H1 (cell line): ENCODE results near the gene TMIGD3. TPM values are rescaled to one million over a fixed set of nuclear protein-coding genes. Genes with fewer than 3 reads are reported as not detected.

Source experiments
- CTCF ChIA-PET: fragments of 300-600 bp; sonication (Branson Sonifier 250); formaldehyde crosslinking; loops from one replicate; lab custom pipeline; 2021; ENCODE audit not compliant: partially characterized antibody; lab: Charles Lee
- POLR2A ChIA-PET: fragments of 300-600 bp; sonication (Branson Sonifier 250); formaldehyde crosslinking; loops from one replicate; lab custom pipeline; 2021; ENCODE audit warnings: inconsistent platforms; ENCODE audit not compliant: partially characterized antibody; lab: Charles Lee
- DNase-seq, 2 experiments: peaks; one replicate each; pipeline versions ENCODE4 v3.0.0 to v3.0.0-alpha.2; 2010 to 2022; ENCODE audit warnings: low spot score in 2 of 2, low read depth in 1 of 2, mixed read lengths in 1 of 2
- FAIRE-seq: peaks from 2 replicates; lab custom pipeline; 2011; peaks lifted over from hg19 to GRCh38; lab: Jason Lieb, UNC
- H2AFZ ChIP-seq: 2 replicates; pipeline ENCODE4 v1.8.1; 2012; ENCODE audit warnings: low read length, inconsistent platforms
- H2AK5ac ChIP-seq: 2 replicates; pipeline ENCODE4 v1.6.1; 2013; ENCODE audit warnings: low read depth, low read length
- H2BK120ac ChIP-seq: replicated peaks from 2 replicates; pipeline ENCODE3; 2013; ENCODE audit warnings: low read depth, low read length, inconsistent platforms
- H2BK12ac ChIP-seq: 2 replicates; pipeline ENCODE4 v1.6.1; 2013; ENCODE audit warnings: low read depth, low read length
- H2BK15ac ChIP-seq: 2 replicates; pipeline ENCODE4 v1.6.1; 2013; ENCODE audit warnings: low read length
- H2BK20ac ChIP-seq: 2 replicates; pipeline ENCODE4 v1.6.1; 2013; ENCODE audit warnings: low read length
- H2BK5ac ChIP-seq: 2 replicates; pipeline ENCODE4 v1.6.1; 2013; ENCODE audit warnings: low read depth, low read length
- H3K14ac ChIP-seq: 2 replicates; pipeline ENCODE4 v1.6.1; 2013; ENCODE audit warnings: inconsistent platforms; ENCODE audit not compliant: insufficient read length
- H3K18ac ChIP-seq: 2 replicates; pipeline ENCODE4 v1.6.1; 2013; ENCODE audit warnings: low read length; ENCODE audit errors: extremely low read depth
- H3K23ac ChIP-seq: 2 replicates; pipeline ENCODE4 v1.6.1; 2013; ENCODE audit warnings: inconsistent platforms; ENCODE audit not compliant: insufficient read length
- H3K23me2 ChIP-seq: 2 replicates; pipeline ENCODE4 v1.6.1; 2013; ENCODE audit warnings: low read depth, low read length
- H3K27ac ChIP-seq: 2 replicates; pipeline ENCODE4 v1.6.1; 2011; ENCODE audit warnings: low read depth, low read length, inconsistent platforms
- H3K27me3 ChIP-seq, 4 experiments: replicated peaks in 1 of 4; 1 replicate in 1 of 4; 2 replicates in 3 of 4; pipeline versions ENCODE4 v1.6.1 to v1.8.1; 2011 to 2013; ENCODE audit warnings: low read length in 3 of 4, mild to moderate bottlenecking in 3 of 4, inconsistent platforms in 2 of 4, mixed read lengths in 2 of 4, moderate library complexity in 1 of 4; ENCODE audit not compliant: control insufficient read depth in 3 of 4, insufficient read depth in 3 of 4; ENCODE audit errors: extremely low read depth in 1 of 4
- H3K36me3 ChIP-seq, 4 experiments: 2 replicates each; pipeline versions ENCODE4 v1.6.1 to v1.8.1; 2011 to 2013; ENCODE audit warnings: mild to moderate bottlenecking in 4 of 4, low read length in 3 of 4, moderate library complexity in 2 of 4, control low read depth in 1 of 4, inconsistent platforms in 1 of 4; ENCODE audit not compliant: insufficient read depth in 4 of 4, control insufficient read depth in 2 of 4
- H3K4ac ChIP-seq: replicated peaks from 2 replicates; pipeline ENCODE3; 2013; ENCODE audit warnings: low read length, low read depth, mixed read lengths, inconsistent platforms; ENCODE audit not compliant: insufficient read length
- H3K4me1 ChIP-seq, 4 experiments: replicated peaks in 1 of 4; 1 replicate in 1 of 4; 2 replicates in 3 of 4; pipeline versions ENCODE4 v1.6.1 to v1.8.1; 2011 to 2013; ENCODE audit warnings: low read length in 3 of 4, inconsistent platforms in 2 of 4, mixed read lengths in 1 of 4; ENCODE audit not compliant: insufficient read depth in 4 of 4, control insufficient read depth in 3 of 4
- H3K4me2 ChIP-seq, 2 experiments: 2 replicates each; pipeline versions ENCODE4 v1.6.1 to v1.8.1; 2011 to 2013; ENCODE audit warnings: low read depth in 2 of 2, low read length in 2 of 2, control low read depth in 1 of 2, inconsistent platforms in 1 of 2, mild to moderate bottlenecking in 1 of 2; ENCODE audit not compliant: insufficient read depth in 1 of 2
- H3K4me3 ChIP-seq, 4 experiments: fragments of 200-600, 300-600 bp in 1 of 4; sonication (generic), shearing (Covaris generic), sonication (Bioruptor Twin) in 1 of 4; 2 replicates each; pipeline versions ENCODE4 v1.5.1 to v1.8.1; 2011 to 2016; ENCODE audit warnings: low read length in 4 of 4, low read depth in 3 of 4, control low read depth in 2 of 4, inconsistent platforms in 2 of 4, mild to moderate bottlenecking in 2 of 4, mixed read lengths in 1 of 4, moderate library complexity in 1 of 4; ENCODE audit not compliant: insufficient read depth in 2 of 4; ENCODE audit errors: extremely low read depth in 1 of 4
- H3K56ac ChIP-seq: replicated peaks from 2 replicates; pipeline ENCODE3; 2013; ENCODE audit warnings: low read depth, mild to moderate bottlenecking, mixed read lengths, low read length, inconsistent platforms; ENCODE audit not compliant: insufficient read length
- H3K79me1 ChIP-seq: 2 replicates; pipeline ENCODE4 v1.6.1; 2013; ENCODE audit warnings: low read depth, low read length, control low read depth
- H3K79me2 ChIP-seq, 2 experiments: 2 replicates each; pipeline versions ENCODE4 v1.6.1 to v1.8.1; 2012 to 2013; ENCODE audit warnings: low read length in 2 of 2, mild to moderate bottlenecking in 2 of 2, inconsistent platforms in 1 of 2; ENCODE audit not compliant: insufficient read depth in 2 of 2, control insufficient read depth in 1 of 2
- H3K9ac ChIP-seq, 4 experiments: replicated peaks in 1 of 4; 1 replicate in 1 of 4; 2 replicates in 3 of 4; pipeline versions ENCODE4 v1.6.1 to v1.8.1; 2011 to 2013; ENCODE audit warnings: low read depth in 3 of 4, low read length in 3 of 4, control low read depth in 2 of 4, mild to moderate bottlenecking in 2 of 4, moderate library complexity in 2 of 4, inconsistent platforms in 1 of 4; ENCODE audit errors: extremely low read depth in 1 of 4
- H3K9me3 ChIP-seq, 2 experiments: 2 replicates each; pipeline versions ENCODE4 v1.6.1 to v1.8.1; 2012 to 2013; ENCODE audit warnings: mild to moderate bottlenecking in 2 of 2, moderate library complexity in 2 of 2, control low read depth in 1 of 2, inconsistent platforms in 1 of 2, low read depth in 1 of 2, low read length in 1 of 2, mixed read lengths in 1 of 2; ENCODE audit not compliant: insufficient read depth in 2 of 2
- H4K20me1 ChIP-seq, 2 experiments: replicated peaks in 1 of 2; 2 replicates each; pipeline versions ENCODE3 to v1.8.1; 2011 to 2013; ENCODE audit warnings: inconsistent platforms in 2 of 2, low read length in 2 of 2, mild to moderate bottlenecking in 1 of 2; ENCODE audit not compliant: insufficient read depth in 2 of 2, control insufficient read depth in 1 of 2
- H4K5ac ChIP-seq: 2 replicates; pipeline ENCODE4 v1.6.1; 2013; ENCODE audit warnings: low read length, low read depth, mixed read lengths, inconsistent platforms; ENCODE audit not compliant: insufficient read length
- H4K8ac ChIP-seq: 2 replicates; pipeline ENCODE4 v1.8.0; 2013; ENCODE audit warnings: mild to moderate bottlenecking, moderate library complexity, low read length, inconsistent platforms; ENCODE audit not compliant: insufficient read depth; ENCODE audit errors: extremely low read depth
- H4K91ac ChIP-seq: replicated peaks from 2 replicates; pipeline ENCODE3; 2013; ENCODE audit warnings: low read length, mixed read lengths, inconsistent platforms; ENCODE audit not compliant: insufficient read length
- CBX8 ChIP-seq: fragments of 300-800, 300-1000 bp; sonication (generic); IDR thresholded peaks from 2 replicates; pipeline ENCODE4 v1.7.1; 2016; ENCODE audit warnings: low read depth, low read length, borderline replicate concordance
- CEBPB ChIP-seq: IDR thresholded peaks from 2 replicates; pipeline ENCODE4 v1.6.1; 2012; ENCODE audit warnings: low read depth, low read length
- WGBS, 2 experiments: shearing (Covaris generic) in 1 of 2; methylation state at CpG; one replicate each; pipeline versions ENCODE4 v1.1.6 to v1.1.7; 2013 to 2015; ENCODE audit warnings: low lambda C conversion rate in 2 of 2, mixed read lengths in 2 of 2, inconsistent platforms in 1 of 2, low coverage in 1 of 2, missing lambda C conversion rate in 1 of 2; ENCODE audit not compliant: insufficient replicate concordance in 2 of 2, insufficient coverage in 1 of 2, insufficient read length in 1 of 2; ENCODE audit errors: extremely low coverage in 1 of 2, missing lambda C conversion rate in 1 of 2; 5-methylcytosine and 5-hydroxymethylcytosine counted together
- polyA plus RNA-seq, 7 experiments: library from polyadenylated mRNA; depleted of rRNA in 3 of 7; stranded (reverse) in 5 of 7; unstranded in 2 of 7; fragments of >200 nt in 5 of 7; fragments of 200-250 nt in 2 of 7; gene quantifications; 1 replicate in 5 of 7; 2 replicates in 1 of 7; 4 replicates in 1 of 7; pipeline versions ENCODE4 v1.2.1 to v1.2.3, GENCODE V29; 2011 to 2013; ENCODE audit warnings: missing spikeins in 2 of 7, mixed read lengths in 2 of 7
- total RNA-seq: library from RNA; stranded (reverse); fragmentation: NEBNext Ultra II Directional; extraction: Animal tissue kit (Norgen Biotek cat#: 25700); gene quantifications from 2 replicates; pipeline ENCODE4 v1.2.1, GENCODE V29; 2021

The TMIGD3 gene
- total and polyA plus RNA-seq, 2 of the 8 experiments (the other 6 are each of a cell fraction or from before 2014, with no cell fraction given) = not detected

DNA sequence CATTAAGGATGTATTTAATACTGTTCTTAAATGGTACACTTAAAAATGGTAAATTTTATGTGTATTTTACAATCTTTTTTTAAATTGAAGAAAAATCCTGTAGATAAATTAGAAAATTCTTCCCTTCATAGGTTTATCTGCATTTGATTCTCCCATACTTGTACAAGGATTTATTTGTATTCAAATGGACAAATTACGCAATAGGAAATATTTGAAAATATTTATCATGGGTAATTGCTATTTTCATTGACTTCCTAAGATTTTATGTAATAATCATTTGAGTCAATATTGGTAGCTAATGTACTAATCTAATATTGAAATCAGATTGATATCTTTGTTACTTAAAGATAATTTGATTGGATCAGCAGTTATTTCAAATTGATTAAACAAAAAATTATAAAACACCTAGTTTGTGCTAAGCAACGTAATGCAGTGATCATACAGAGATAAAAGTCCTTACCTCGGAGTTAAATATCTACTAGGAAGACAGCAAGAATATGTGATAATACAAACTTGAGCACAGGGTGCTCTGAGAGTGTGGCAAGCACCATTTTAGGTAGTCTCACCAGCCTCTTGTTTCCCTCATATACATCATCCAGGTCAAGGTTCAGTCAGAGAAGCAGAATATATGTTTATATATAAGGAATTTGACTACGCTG lies 40.9 kb downstream of the TMIGD3 start:
- Histone ChIP-seq H3K4me1 (no peaks in the 10 kb centered on the region), H3K9ac (no peak overlapping the region), H2AK5ac (no peak overlapping the region), H3K56ac (no peak overlapping the region), H3K23me2 (no peaks in the 10 kb centered on the region), H4K5ac (no peak overlapping the region), H3K27me3 (no peaks in the 10 kb centered on the region), H2BK120ac (no peak overlapping the region), H2BK20ac (no peak overlapping the region), H3K23ac (no peak overlapping the region), H3K14ac (no peak overlapping the region), H2AFZ (no peak overlapping the region), H3K9me3 (no peaks in the 10 kb centered on the region), H3K79me2 (no peaks in the 10 kb centered on the region), H3K4me3 (no peak overlapping the region), H3K27ac (no peak overlapping the region), H4K8ac (no peak overlapping the region), H3K4me2 (no peak overlapping the region), H3K18ac (no peak overlapping the region), H3K79me1 (no peaks in the 10 kb centered on the region), H2BK12ac (no peak overlapping the region), H2BK15ac (no peak overlapping the region), H3K4ac (no peak overlapping the region), H2BK5ac (no peak overlapping the region), H4K91ac (no peak overlapping the region), H4K20me1 (no peaks in the 10 kb centered on the region), H3K36me3 (peaks cover 5 to 43% (median 26%) of the 10 kb centered on the region in 4 experiments; a peak in 7 of 8 replicates)
- ChIA-PET CTCF (interaction anchor here (0.6 to 1.5 kb wide), 7 partner anchors 9 to 635 kb away, joined by 3 to 4 read pairs (median 3); no protein-coding TSS in a partner anchor), POLR2A (interaction anchor here (1.5 to 2.2 kb wide), 3 partner anchors 10 to 15 kb away, joined by 3 to 13 read pairs (median 5); partner anchors contain the start of gene WDR77)
- FAIRE-seq (no peak), DNase-seq (no peak)
- 89% methylated on average over 4 of the region's 4 CpGs; no CpG with 5 or more reads in 1 of the 2 experiments for WGBS, 2 experiments
- TF ChIP-seq CBX8 (no peak), CEBPB (peak; percentile 44; the same call in 1 of the 2 replicates)
